Fibroblast of pulmonary artery (primary cell): Measurements from ENCODE around the gene MGAT5.
A peak's percentile ranks its signal among the peaks of the same experiment; 100 is the strongest.

Experiments
- DNase-seq: peaks from one replicate; pipeline ENCODE4 v3.0.0-alpha.2; 2010; ENCODE audit warnings: low read depth
- H3K4me3 ChIP-seq: replicated peaks from 2 replicates; pipeline ENCODE4 v1.5.1; 2011; ENCODE audit warnings: low read depth, mild to moderate bottlenecking, control low read depth, low read length, moderate library complexity
- TF ChIP-seq, protein P1 (sequence below): IDR thresholded peaks from 2 replicates; pipeline ENCODE4 v1.5.1; 2011; ENCODE audit warnings: mild to moderate bottlenecking, control low read depth, low read length, inconsistent platforms; ENCODE audit errors: missing control alignments

MGAT5 gene

DNA sequence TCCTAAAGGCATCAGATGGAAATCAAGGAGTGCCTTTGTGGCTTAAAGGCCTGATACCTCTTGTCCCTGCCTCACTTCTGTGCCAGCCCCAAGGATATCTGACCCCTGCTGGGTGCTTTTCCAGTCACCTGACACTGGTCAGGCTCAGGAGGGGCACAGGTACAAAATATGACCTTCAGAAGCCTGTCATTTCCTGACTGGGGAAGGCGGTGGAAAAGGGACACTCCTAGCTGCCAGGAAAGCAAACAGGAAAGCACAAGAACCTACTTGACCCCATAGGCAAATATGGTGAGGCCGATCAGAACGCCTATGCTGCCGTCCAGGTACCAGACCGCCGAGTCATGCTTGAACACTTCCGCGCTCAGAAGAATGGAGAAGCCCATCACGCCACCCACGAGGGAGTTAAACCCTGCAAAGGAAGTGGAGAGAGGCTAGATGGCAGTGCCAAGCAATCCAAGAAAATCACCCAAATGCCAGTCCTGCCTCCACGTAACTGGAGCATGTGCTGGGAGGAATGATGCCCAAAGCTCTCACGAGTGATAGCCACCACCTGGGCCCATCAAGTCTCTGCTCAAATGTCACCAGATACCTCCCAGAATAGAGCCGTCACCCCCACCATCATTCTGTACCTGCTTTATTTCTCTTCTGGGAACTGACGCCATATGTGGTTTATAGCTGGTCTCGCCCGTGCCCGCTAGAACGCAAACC lies 204.0 kb downstream of the MGAT5 start:
- no peak overlapping the region for H3K4me3 ChIP-seq
- TF ChIP-seq, protein P1, sequence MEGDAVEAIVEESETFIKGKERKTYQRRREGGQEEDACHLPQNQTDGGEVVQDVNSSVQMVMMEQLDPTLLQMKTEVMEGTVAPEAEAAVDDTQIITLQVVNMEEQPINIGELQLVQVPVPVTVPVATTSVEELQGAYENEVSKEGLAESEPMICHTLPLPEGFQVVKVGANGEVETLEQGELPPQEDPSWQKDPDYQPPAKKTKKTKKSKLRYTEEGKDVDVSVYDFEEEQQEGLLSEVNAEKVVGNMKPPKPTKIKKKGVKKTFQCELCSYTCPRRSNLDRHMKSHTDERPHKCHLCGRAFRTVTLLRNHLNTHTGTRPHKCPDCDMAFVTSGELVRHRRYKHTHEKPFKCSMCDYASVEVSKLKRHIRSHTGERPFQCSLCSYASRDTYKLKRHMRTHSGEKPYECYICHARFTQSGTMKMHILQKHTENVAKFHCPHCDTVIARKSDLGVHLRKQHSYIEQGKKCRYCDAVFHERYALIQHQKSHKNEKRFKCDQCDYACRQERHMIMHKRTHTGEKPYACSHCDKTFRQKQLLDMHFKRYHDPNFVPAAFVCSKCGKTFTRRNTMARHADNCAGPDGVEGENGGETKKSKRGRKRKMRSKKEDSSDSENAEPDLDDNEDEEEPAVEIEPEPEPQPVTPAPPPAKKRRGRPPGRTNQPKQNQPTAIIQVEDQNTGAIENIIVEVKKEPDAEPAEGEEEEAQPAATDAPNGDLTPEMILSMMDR = no peak
- no peak for DNase-seq

DNA sequence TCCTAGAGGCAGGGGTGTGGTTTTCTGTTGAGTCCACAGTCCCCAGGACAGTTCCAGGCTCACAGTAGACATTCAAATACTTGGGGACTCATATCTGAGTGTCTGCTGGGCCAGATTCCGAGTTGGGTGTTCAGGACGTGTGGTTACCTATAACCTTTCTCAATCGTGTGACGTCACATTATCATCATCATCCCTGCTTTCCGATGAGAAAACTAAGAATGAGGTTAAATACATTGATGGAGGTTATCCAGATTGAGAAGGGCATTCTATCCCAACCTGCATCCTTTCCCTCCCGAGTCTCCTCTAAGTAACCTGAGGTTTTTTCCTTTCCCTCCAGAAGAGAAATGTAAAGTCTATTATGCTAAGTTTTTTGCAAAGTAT lies 204.6 kb downstream of the MGAT5 start:
- H3K4me3 ChIP-seq = no peak overlapping the region
- no peak for DNase-seq
- TF ChIP-seq, protein P1 = no peak

DNA sequence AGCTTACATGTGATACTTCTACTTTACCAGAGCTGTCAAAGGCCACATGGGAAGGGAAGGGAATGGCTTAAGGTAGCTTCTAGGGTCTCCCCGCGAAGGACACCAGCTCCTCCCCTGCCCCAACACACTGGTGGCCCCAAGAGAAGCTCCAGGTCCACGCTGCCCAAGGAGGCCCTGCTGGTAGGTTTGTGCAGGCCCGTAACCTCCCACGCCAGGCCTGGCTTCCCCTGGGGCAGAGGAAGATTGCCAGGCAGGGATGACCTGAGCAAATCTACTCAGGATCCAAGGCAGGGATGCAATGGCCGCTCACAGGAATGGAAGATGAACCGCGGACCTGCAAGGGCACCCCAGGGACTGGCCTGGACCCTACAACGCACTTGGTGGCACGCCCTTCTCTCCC lies 205.1 kb downstream of the MGAT5 start:
- TF ChIP-seq, protein P1 = no peak
- H3K4me3 ChIP-seq = no peak overlapping the region

DNA sequence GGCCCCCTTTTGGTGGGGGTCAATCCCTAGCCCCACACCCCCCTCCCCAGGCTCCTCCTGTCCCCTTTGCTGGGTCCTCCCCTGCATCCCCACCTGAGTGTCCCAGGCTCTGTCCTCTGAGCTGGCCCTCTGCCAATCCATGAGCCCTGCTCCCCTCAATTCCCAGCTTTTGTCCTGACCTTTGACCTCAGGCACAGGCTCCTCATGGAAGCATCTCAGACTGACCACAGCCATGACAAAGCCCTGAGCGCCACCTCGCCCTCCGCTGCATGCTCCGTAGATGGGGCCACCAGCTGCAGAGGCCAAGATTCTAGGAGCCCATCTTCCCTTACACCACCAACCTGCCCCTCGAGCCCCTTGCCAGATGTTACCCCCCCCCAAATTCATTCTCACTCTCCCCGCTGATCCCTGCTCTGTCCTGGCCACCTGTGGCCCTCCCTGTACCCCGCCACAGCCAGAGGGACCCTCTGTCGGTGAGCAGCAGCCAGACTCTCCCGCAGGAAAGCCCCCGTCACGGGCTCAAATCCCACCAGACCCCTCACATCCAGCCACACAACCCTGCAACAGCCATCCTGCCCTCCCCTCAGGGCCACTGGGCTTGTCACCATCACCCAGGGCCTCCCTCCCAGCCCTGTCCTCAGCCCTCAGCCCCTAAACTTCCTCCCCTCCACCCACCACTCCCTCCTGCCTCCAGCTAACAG lies 206.0 kb downstream of the MGAT5 start:
- no peak for DNase-seq
- H3K4me3 ChIP-seq = no peak overlapping the region
- TF ChIP-seq, protein P1 = no peak

More for the DNA sequence above, 205.1 kb downstream of the MGAT5 start:
- no peak for DNase-seq

DNA sequence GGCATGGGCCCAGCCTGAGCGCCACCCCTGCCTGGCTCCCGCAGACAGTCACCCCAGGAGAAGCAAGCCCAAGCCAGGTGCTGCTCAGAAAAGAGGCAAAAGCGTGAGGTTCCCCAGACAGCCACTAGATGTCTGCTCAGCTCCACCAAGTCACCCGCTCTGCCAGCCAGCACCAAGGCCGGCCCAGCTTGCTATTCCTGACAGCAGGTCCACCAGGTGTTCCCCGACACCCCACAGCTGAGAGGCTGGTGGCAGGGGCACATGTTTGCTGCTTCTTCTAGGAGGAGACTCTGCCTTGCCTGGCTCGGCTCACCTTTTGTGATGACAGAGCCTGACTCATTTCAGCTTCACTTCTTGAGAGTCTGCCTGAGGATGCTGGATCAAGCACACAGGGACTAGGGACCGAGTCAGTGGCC lies 206.7 kb downstream of the MGAT5 start:
- peak; percentile 74 for DNase-seq
- H3K4me3 ChIP-seq = no peak overlapping the region
- TF ChIP-seq, protein P1 = peak; percentile 73

DNA sequence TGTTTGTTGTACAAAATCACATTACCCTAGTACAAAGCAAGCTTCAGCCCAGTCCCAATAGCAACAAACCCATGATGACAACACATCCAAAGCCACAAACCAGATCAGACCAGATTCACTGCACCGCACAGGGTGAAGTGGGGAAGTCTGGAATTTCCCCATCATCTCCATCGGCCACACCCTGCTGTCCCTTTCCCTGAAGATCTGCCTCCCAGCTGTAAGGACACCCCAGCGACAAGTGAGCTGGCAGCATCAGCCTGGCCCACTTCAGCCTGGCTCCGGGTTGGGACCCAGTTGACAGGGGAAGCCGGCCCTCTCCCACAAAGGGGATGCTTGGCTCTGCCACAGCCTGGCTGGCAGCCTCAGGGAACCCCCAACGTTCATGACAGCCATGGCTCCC lies 207.6 kb downstream of the MGAT5 start:
- peak; percentile 10 for DNase-seq
- TF ChIP-seq, protein P1 = no peak
- H3K4me3 ChIP-seq = no peak overlapping the region
